WTC11 (cell line): ENCODE data around the gene RHOV. TPM values are rescaled to one million over a fixed set of nuclear protein-coding genes. Genes with fewer than 3 reads are reported as not detected.

Experiments
- ATAC-seq: fragments of 200-7000 bp; cut with Tn5 transposase; 2 replicates; pipeline ENCODE4 v1.10.0; 2021; ENCODE audit warnings: mild to moderate bottlenecking, moderate library complexity
- CTCF ChIA-PET: fragments of 300-600 bp; sonication (Branson Sonifier 250); formaldehyde crosslinking; loops from one replicate; lab custom pipeline; 2021; ENCODE audit warnings: antibody characterized with exemption; lab: Charles Lee
- POLR2A ChIA-PET: fragments of 350-600 bp; sonication (Branson Sonifier 250); formaldehyde crosslinking; loops from one replicate; lab custom pipeline; 2021; ENCODE audit warnings: antibody characterized with exemption; lab: Charles Lee
- DNase-seq: peaks from one replicate; pipeline ENCODE4 v3.0.0; 2021; ENCODE audit warnings: low spot score
- H3K27ac Mint-ChIP-seq: 2 replicates; pipeline ENCODE4 v1.8.0; 2021; ENCODE audit warnings: mixed read lengths
- H3K27me3 Mint-ChIP-seq: 2 replicates; pipeline ENCODE4 v1.8.0; 2021; ENCODE audit warnings: low read depth, mild to moderate bottlenecking, moderate library complexity, mixed read lengths
- H3K36me3 Mint-ChIP-seq: 2 replicates; pipeline ENCODE4 v1.8.0; 2021; ENCODE audit warnings: mixed read lengths
- H3K4me1 Mint-ChIP-seq: 2 replicates; pipeline ENCODE4 v1.8.0; 2022; ENCODE audit warnings: mixed read lengths
- H3K4me3 Mint-ChIP-seq: 2 replicates; pipeline ENCODE4 v1.8.0; 2021; ENCODE audit warnings: mild to moderate bottlenecking, moderate library complexity, mixed read lengths
- H3K9me3 Mint-ChIP-seq: 2 replicates; pipeline ENCODE4 v1.8.0; 2021; ENCODE audit warnings: mixed read lengths
- CREB1 ChIP-seq: sonication (generic); formaldehyde crosslinking; IDR thresholded peaks from 2 replicates; pipeline ENCODE4 v1.8.0; 2023; ENCODE audit warnings: mild to moderate bottlenecking, missing genetic modification reagents
- FOXK1 ChIP-seq: sonication (generic); formaldehyde crosslinking; IDR thresholded peaks from 2 replicates; pipeline ENCODE4 v1.8.0; 2022; ENCODE audit warnings: mild to moderate bottlenecking, moderate library complexity, missing genetic modification reagents
- GABPB1 ChIP-seq: sonication (generic); formaldehyde crosslinking; IDR thresholded peaks from 2 replicates; pipeline ENCODE4 v1.8.1; 2023; ENCODE audit warnings: mild to moderate bottlenecking, missing genetic modification reagents
- GTF2I ChIP-seq: fragments of 250-450 bp; sonication (Bioruptor Pico); conservative IDR thresholded peaks from 2 replicates; pipeline ENCODE4 v1.4.0; 2021; ENCODE audit warnings: mild to moderate bottlenecking
- IRF2 ChIP-seq: sonication (generic); formaldehyde crosslinking; IDR thresholded peaks from 2 replicates; pipeline ENCODE4 v1.8.0; 2022; ENCODE audit warnings: low read depth, missing genetic modification reagents, borderline replicate concordance
- KAT7 ChIP-seq: sonication (generic); formaldehyde crosslinking; IDR thresholded peaks from 2 replicates; pipeline ENCODE4 v1.8.1; 2023; ENCODE audit warnings: missing genetic modification reagents, mild to moderate bottlenecking, borderline replicate concordance
- NFYB ChIP-seq: sonication (generic); formaldehyde crosslinking; conservative IDR thresholded peaks from 2 replicates; pipeline ENCODE4 v1.8.0; 2022; ENCODE audit warnings: low read depth, missing genetic modification reagents
- NR1H2 ChIP-seq: sonication (generic); formaldehyde crosslinking; IDR thresholded peaks from 2 replicates; pipeline ENCODE4 v1.9.0; 2021; ENCODE audit warnings: mild to moderate bottlenecking, moderate library complexity, missing genetic modification reagents
- OVOL2 ChIP-seq: fragments of 250-450 bp; sonication (Bioruptor Pico); IDR thresholded peaks from 2 replicates; pipeline ENCODE4 v1.9.0; 2021; ENCODE audit warnings: mild to moderate bottlenecking, borderline replicate concordance
- RORB ChIP-seq: fragments of 250-450 bp; sonication (Bioruptor Pico); IDR thresholded peaks from 2 replicates; pipeline ENCODE4 v1.9.0; 2021; ENCODE audit warnings: mild to moderate bottlenecking
- SOX15 ChIP-seq: fragments of 250-450 bp; sonication (Bioruptor Pico); IDR thresholded peaks from 2 replicates; pipeline ENCODE4 v1.9.0; 2021; ENCODE audit warnings: mild to moderate bottlenecking
- TEAD4 ChIP-seq: sonication (generic); formaldehyde crosslinking; IDR thresholded peaks from 2 replicates; pipeline ENCODE4 v1.8.0; 2022; ENCODE audit warnings: mild to moderate bottlenecking, missing genetic modification reagents
- TP53 ChIP-seq: sonication (generic); formaldehyde crosslinking; IDR thresholded peaks from 2 replicates; pipeline ENCODE4 v1.8.1; 2023; ENCODE audit warnings: mild to moderate bottlenecking, missing genetic modification reagents
- ZNF121 ChIP-seq: sonication (generic); formaldehyde crosslinking; IDR thresholded peaks from 2 replicates; pipeline ENCODE4 v1.8.0; 2023; ENCODE audit warnings: missing genetic modification reagents
- total RNA-seq: library from RNA; stranded (reverse); gene quantifications from 3 replicates; pipeline ENCODE4 v1.2.3, GENCODE V29; 2021
- TF ChIP-seq, protein P1 (sequence below): fragments of 250-450 bp; sonication (Bioruptor Pico); IDR thresholded peaks from 2 replicates; pipeline ENCODE4 v2.1.2; 2022; ENCODE audit warnings: mild to moderate bottlenecking, moderate library complexity
- TF ChIP-seq, protein P2 (sequence below): sonication (generic); formaldehyde crosslinking; IDR thresholded peaks from 2 replicates; pipeline ENCODE4 v1.8.0; 2022; ENCODE audit warnings: mild to moderate bottlenecking, missing genetic modification reagents
- TF ChIP-seq, protein P3 (sequence below): sonication (generic); formaldehyde crosslinking; IDR thresholded peaks from 2 replicates; pipeline ENCODE4 v1.8.1; 2022; ENCODE audit warnings: mild to moderate bottlenecking, moderate library complexity, missing genetic modification reagents
- TF ChIP-seq, protein P4 (sequence below): sonication (generic); formaldehyde crosslinking; IDR thresholded peaks from 2 replicates; pipeline ENCODE4 v1.8.0; 2022; ENCODE audit warnings: mild to moderate bottlenecking, missing genetic modification reagents
- TF ChIP-seq, protein P5 (sequence below): fragments of 250-450 bp; sonication (Bioruptor Pico); IDR thresholded peaks from 2 replicates; pipeline ENCODE4 v1.9.0; 2021; ENCODE audit warnings: mild to moderate bottlenecking

Gene RHOV
- total RNA-seq, 1 experiment from 2014 or later, result 5.0 TPM

DNA sequence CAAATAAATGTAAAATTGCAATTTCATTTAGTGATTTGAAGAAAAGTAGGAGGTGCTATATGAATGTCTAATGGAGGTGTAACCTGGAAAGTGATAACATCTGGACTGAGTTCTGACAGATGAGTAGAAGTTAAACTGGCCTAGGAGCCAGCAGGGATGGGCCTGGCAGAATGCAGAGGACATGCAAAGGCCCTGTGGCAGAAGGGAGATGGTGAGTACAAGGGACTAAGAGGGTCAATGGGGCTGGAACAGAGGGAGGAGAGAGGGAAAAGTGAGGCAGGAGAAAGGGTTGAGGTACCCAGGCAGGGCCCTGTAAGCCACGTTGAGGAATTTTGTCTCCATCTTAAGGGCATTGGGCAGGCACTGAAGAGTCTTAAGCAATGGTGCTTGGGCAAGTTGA, 42.2 kb downstream of the RHOV start:
- peak; percentile 70; the same call in 1 of the 2 replicates for TF ChIP-seq GTF2I
- no peak for TF ChIP-seq NR1H2 (CRISPR knock-in tag)
- Mint-ChIP-seq H3K9me3 (no peaks in the 10 kb centered on the region), H3K4me3 (no peak overlapping the region), H3K4me1 (peaks cover 12% of the 10 kb centered on the region), H3K36me3 (no peaks in the 10 kb centered on the region), H3K27me3 (no peaks in the 10 kb centered on the region), H3K27ac (peak overlapping the region; percentile 30; the same call in 1 of the 2 replicates)
- ChIA-PET POLR2A (no interaction called here), CTCF (interaction anchor here (2.6 kb wide), 1 partner anchor 27 kb away, joined by 19 read pairs; no protein-coding TSS in a partner anchor)
- DNase-seq, result no peak
- no peak for ATAC-seq

DNA sequence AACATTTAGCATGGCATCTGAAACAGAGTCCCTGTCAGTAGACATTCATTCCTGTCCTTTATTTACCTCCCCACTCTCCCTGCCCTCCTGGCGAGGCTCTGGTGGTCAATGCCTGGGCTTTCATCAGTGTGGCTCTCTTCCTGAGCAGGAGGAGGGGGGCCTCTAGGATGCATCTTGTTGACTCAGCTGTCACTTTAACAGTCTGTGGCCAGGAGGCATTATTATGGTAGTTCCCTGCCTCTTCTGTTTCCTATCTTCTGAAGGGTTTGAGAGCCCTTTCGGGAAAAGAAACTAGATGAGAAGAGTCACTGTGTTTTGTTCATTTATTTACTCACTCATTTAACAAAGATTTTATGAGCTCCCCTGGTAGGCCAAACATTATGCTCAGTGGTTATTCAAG, 43.1 kb downstream of the RHOV start:
- Mint-ChIP-seq H3K4me1 (peaks cover 12% of the 10 kb centered on the region), H3K9me3 (no peaks in the 10 kb centered on the region), H3K36me3 (no peaks in the 10 kb centered on the region), H3K4me3 (no peak overlapping the region), H3K27ac (peak overlapping the region; percentile 96), H3K27me3 (no peaks in the 10 kb centered on the region)
- TF ChIP-seq NFYB (CRISPR knock-in tag), result no peak
- TF ChIP-seq, protein P1, sequence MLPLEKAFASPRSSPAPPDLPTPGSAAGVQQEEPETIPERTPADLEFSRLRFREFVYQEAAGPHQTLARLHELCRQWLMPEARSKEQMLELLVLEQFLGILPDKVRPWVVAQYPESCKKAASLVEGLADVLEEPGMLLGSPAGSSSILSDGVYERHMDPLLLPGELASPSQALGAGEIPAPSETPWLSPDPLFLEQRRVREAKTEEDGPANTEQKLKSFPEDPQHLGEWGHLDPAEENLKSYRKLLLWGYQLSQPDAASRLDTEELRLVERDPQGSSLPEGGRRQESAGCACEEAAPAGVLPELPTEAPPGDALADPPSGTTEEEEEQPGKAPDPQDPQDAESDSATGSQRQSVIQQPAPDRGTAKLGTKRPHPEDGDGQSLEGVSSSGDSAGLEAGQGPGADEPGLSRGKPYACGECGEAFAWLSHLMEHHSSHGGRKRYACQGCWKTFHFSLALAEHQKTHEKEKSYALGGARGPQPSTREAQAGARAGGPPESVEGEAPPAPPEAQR (CRISPR knock-in tag), result no peak
- TF ChIP-seq, protein P2, sequence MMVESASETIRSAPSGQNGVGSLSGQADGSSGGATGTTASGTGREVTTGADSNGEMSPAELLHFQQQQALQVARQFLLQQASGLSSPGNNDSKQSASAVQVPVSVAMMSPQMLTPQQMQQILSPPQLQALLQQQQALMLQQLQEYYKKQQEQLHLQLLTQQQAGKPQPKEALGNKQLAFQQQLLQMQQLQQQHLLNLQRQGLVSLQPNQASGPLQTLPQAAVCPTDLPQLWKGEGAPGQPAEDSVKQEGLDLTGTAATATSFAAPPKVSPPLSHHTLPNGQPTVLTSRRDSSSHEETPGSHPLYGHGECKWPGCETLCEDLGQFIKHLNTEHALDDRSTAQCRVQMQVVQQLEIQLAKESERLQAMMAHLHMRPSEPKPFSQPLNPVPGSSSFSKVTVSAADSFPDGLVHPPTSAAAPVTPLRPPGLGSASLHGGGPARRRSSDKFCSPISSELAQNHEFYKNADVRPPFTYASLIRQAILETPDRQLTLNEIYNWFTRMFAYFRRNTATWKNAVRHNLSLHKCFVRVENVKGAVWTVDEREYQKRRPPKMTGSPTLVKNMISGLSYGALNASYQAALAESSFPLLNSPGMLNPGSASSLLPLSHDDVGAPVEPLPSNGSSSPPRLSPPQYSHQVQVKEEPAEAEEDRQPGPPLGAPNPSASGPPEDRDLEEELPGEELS (CRISPR knock-in tag), result no peak
- ATAC-seq, result peak; percentile 56
- ChIA-PET CTCF (interaction anchor here (0.8 to 1.5 kb wide), 3 partner anchors 61 to 241 kb away, joined by 3 to 4 read pairs (median 3); no protein-coding TSS in a partner anchor), POLR2A (no interaction called here)
- no peak for DNase-seq

DNA sequence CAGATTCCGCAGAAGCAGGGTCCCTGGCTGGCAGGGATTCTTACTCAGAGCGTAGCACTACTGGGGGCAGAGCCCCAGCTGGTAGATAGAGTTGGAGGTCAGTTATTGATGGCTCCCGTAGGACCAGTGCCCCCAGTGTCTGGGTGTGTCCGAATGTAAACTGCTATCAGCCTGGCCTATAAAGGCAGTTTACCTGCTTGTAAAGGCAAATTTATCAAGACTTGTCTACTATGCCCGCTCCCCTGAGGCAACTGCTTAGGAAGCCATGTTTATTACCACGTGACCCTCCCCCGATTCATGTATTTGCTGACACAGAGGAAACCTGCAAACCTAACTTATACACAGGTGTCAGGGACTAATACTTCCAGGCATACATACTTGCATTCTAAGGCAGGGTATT, 44.9 kb downstream of the RHOV start:
- peaks cover 12% of the 10 kb centered on the region for H3K4me1 Mint-ChIP-seq
- no peaks in the 10 kb centered on the region for H3K9me3 Mint-ChIP-seq
- DNase-seq (no peak), ATAC-seq (no peak)
- H3K4me3 Mint-ChIP-seq, result no peak overlapping the region
- POLR2A ChIA-PET, result no interaction called here
- CTCF ChIA-PET, result interaction anchor here (0.6 to 1.7 kb wide), 5 partner anchors 11 to 65 kb away, joined by 3 to 8 read pairs (median 7); partner anchors contain the start of gene VPS18
- H3K27ac Mint-ChIP-seq, result no peak overlapping the region
- H3K27me3 Mint-ChIP-seq, result no peaks in the 10 kb centered on the region
- no peak for TF ChIP-seq FOXK1
- no peak for TF ChIP-seq OVOL2 (CRISPR knock-in tag)
- TF ChIP-seq TEAD4 (CRISPR knock-in tag), result no peak
- no peak for TF ChIP-seq SOX15 (CRISPR knock-in tag)
- no peak for TF ChIP-seq IRF2 (CRISPR knock-in tag)
- no peak for TF ChIP-seq KAT7 (CRISPR knock-in tag)
- TF ChIP-seq, protein P3, sequence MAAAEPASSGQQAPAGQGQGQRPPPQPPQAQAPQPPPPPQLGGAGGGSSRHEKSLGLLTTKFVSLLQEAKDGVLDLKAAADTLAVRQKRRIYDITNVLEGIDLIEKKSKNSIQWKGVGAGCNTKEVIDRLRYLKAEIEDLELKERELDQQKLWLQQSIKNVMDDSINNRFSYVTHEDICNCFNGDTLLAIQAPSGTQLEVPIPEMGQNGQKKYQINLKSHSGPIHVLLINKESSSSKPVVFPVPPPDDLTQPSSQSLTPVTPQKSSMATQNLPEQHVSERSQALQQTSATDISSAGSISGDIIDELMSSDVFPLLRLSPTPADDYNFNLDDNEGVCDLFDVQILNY, result no peak
- TF ChIP-seq RORB (CRISPR knock-in tag), result no peak
- TF ChIP-seq GABPB1, result no peak
- no peak for TF ChIP-seq ZNF121 (CRISPR knock-in tag)
- H3K36me3 Mint-ChIP-seq, result no peaks in the 10 kb centered on the region

DNA sequence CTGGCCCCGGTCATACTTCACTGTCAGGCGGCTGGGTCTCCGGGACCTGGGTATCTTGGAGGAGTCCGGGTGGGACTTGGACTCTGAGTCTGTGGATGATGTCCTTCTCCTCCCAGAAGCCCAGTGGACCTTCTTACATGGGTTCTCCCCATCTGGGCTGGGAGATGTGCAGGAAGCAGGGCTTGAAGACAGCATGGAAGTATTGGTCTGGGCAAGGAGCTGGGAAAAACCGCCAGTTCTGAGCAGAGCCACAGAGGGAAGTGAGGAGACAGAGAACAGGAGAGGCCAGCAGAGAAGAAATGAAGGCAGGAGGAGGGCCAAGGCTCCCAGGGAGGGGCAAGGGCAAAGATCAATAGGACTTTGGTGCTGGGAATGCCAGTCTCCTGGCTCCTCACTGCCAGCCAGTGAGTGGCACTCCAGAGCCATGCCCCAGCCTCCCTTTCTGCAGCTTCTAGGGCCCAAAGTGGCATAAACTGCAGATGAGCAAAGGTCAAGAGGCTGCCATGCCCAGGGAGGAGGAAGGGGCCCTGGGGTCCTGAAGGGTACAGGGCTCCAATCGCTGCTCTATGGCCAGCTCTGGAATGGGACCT, 45.5 kb downstream of the RHOV start, which contains the start of gene PPP1R14D:
Gene PPP1R14D (minus strand): TSS at position 262 of the 590 bp plus-strand sequence. CDS start 67 bp downstream, at position 195.
- CTCF ChIA-PET, result interaction anchor here (1.0 to 1.7 kb wide), 4 partner anchors 21 to 66 kb away, joined by 3 to 8 read pairs (median 7); partner anchors contain the start of genes DNAJC17, VPS18 and ZFYVE19
- no peak within 1 kb of the TSS for H3K4me3 Mint-ChIP-seq
- no peaks in the 10 kb centered on the region for H3K36me3 Mint-ChIP-seq
- H3K4me1 Mint-ChIP-seq, result peaks cover 12% of the 10 kb centered on the region
- no peak for TF ChIP-seq TP53 (CRISPR knock-in tag)
- TF ChIP-seq, protein P4, sequence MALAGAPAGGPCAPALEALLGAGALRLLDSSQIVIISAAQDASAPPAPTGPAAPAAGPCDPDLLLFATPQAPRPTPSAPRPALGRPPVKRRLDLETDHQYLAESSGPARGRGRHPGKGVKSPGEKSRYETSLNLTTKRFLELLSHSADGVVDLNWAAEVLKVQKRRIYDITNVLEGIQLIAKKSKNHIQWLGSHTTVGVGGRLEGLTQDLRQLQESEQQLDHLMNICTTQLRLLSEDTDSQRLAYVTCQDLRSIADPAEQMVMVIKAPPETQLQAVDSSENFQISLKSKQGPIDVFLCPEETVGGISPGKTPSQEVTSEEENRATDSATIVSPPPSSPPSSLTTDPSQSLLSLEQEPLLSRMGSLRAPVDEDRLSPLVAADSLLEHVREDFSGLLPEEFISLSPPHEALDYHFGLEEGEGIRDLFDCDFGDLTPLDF, result no peak
- TF ChIP-seq, protein P5, sequence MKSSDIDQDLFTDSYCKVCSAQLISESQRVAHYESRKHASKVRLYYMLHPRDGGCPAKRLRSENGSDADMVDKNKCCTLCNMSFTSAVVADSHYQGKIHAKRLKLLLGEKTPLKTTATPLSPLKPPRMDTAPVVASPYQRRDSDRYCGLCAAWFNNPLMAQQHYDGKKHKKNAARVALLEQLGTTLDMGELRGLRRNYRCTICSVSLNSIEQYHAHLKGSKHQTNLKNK (CRISPR knock-in tag), result no peak
- no peak for TF ChIP-seq CREB1
- TF ChIP-seq, protein P2 (CRISPR knock-in tag), result no peak
- no peak within 1 kb of the TSS for H3K27ac Mint-ChIP-seq
- POLR2A ChIA-PET, result no interaction called here
- DNase-seq, result no peak
- H3K9me3 Mint-ChIP-seq, result no peaks in the 10 kb centered on the region
- ATAC-seq, result no peak
- H3K27me3 Mint-ChIP-seq, result no peaks in the 10 kb centered on the region
